ENCODE data around the gene PAK1IP1.
A peak's percentile ranks its signal among the peaks of the same experiment; 100 is the strongest.
"Not testable (repeated sequence)": the region's sequence is repeated elsewhere in the genome, so short reads cannot be mapped to it uniquely, and the experiment has no call there.

The PAK1IP1 gene

DNA sequence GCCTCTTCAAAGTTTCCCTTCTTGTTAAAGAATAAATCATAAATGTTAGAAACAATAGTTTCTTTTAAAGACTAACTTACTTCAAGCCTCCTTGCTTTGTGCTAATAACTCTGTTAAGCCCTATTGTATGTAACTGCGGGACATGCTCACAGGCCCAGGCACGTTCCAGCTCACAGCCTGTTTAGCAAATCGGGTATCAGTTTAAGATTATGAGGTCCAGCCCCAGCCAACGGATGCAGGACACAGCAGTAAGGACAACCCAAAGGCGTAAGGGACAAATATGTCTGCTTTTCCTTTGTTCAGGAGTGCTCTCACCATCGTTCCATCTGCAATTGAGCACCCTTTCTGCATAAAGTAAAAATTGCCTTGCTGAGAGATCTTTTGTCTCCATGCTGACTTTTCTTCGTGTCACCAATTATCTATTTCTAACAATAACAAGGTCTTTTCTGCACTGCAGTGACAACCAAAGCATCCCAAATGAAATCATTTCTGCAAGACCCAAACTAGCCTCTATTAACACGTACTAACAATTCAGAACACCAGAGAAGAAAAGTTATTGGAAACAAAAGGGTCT is 1.7 kb upstream of the PAK1IP1 start:
- no peak for DNase-seq (ENCODE audit: low read depth)

DNA sequence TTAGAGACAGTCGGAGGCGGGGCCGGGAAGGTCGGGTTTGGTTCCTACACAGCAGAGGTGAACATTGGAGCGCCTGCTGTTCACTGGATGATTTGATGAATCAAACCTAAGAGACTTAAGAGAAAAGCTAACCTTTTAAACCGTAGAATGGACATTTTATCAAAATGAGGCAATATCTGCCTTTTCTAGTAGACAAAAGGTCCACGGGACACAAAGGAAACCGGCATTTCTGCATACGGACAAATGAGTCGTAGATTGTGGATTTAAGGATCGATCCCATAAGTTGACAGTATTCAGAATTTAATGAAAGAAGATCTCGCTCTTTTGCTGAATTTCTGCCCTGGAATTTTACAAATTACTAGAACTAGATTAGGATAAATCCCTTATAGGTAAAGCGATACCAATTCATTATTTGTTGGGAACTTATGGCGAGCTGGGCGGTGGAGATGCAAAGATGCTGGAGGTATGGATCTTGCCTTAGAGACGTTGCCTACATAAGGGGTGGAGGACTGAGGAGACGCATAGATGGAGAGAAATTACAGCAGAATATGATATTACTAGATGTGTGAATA is 400 bp downstream of the PAK1IP1 start:
- DNase-seq (ENCODE audit: low read depth) = no peak

DNA sequence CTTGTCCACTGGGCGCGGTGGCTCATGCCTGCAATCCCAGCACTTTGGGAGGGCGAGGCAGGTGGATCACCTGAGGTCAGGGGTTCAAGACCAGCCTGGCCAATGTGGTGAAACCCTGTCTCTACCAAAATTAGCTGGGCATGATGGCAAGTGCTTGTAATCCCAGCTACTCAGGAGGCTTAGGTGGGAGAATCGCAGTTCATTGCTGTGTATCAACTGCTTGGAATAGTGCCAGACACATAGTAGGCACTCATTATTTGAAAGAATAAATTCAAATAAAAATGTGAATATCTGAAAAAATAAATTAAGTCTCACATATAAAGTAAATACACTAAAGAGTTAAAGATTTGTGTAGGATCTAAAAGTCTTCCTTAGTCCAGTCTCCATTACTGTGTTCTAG is 1.9 kb downstream of the PAK1IP1 start:
- DNase-seq (ENCODE audit: low read depth) = no peak

DNA sequence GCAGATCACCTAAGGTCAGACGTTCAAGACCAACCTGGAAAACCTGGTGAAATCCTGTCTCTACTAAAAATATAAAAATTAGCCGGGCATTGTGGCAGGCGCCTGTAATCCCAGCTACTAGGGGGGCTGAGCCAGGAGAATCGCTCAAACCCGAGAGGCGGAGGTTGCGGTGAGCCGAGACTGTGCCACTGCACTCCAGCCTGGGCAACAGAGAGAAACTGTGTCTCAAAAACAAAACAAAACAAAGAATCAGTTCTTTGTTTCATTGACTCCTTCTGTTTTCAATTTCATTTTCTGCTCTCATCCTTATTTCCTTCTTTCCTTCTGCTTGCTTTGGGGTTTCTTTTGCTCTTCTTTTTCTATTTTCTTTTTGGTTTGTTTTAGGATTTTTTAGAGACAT is 19.2 kb downstream of the PAK1IP1 start:
- DNase-seq (ENCODE audit: low read depth) = no peak

DNA sequence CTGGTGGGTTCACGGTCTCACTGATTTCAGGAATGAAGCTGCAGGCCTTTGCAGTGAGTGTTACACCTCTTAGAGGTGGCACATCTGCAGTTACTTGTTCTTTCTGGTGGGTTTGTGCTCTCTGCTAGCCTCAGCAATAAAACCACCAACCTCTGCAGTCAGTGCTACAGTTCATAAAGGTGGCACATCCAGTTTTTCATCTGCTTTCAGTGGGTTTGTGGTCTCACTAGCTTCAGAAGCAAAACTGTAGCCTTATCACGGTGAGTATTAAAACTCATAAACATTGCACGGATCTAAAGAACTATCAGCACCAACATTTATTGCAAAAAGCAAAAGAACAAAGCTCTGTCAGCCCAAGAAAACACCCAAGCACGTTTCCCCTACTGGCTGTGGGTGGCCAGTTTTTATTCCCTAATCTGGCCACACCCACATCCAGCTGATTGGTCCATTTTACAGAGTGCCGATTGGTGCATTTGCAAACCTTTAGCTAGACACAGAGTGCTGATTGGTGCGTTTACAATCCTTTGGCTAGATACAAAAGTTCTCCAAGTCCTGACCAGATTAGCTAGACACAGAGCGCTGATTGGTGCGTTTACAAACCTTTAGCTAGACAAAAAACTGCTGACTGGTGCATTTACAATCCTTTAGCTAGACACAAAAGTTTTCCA is 24.7 kb downstream of the PAK1IP1 start:
- DNase-seq (ENCODE audit: low read depth) = no peak

DNA sequence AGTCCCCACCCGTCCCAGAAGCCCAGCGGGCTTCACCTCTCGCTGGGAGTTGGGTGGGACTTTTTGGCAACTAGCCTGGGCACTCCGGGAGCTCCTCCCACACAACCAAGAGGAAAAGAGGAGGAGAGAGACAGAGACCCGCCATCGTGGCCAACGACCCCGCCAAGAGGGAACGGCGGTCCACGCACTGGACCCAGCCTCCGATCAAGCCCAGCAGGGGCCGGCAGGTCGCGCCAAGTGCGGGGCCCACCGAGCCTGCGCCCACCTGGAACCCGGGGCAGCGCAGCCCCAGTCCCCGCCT is 25.1 kb downstream of the PAK1IP1 start:
- DNase-seq (ENCODE audit: low read depth) = no peak

DNA sequence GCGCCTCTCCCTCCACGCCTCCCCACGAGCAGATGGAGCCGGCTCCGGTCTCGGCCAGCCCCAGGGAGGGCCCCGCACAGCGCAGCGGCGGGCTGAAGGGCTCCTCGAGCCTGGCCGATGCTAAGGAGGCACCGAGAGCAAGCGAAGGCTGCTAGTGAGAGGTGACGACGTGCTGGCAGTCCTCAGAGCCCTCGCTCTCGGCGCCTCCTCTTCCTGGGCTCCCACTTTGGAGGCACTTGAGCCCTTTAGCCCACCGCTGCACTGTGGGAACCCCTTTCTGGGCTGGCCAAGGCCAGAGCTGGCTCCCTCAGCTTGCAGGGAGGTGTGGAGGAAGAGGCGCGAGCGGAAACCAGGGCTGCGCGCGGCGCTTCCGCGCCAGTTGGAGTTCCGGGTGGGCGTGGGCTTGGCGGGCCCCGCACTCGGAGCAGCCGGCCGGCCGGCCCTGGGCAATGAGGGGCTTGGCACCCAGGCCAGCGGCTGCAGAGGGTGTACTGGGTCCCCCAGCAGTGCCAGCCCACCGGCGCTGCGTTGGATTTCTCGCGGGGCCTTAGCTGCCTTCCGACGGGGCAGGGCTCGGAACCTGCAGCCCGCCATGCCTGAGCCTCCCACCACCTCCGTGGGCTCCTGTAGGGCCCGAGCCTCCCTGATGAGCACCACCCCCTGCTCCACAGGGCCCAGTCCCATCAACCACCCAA is 25.6 kb downstream of the PAK1IP1 start:
- peak; percentile 24 for DNase-seq (ENCODE audit: low read depth)

DNA sequence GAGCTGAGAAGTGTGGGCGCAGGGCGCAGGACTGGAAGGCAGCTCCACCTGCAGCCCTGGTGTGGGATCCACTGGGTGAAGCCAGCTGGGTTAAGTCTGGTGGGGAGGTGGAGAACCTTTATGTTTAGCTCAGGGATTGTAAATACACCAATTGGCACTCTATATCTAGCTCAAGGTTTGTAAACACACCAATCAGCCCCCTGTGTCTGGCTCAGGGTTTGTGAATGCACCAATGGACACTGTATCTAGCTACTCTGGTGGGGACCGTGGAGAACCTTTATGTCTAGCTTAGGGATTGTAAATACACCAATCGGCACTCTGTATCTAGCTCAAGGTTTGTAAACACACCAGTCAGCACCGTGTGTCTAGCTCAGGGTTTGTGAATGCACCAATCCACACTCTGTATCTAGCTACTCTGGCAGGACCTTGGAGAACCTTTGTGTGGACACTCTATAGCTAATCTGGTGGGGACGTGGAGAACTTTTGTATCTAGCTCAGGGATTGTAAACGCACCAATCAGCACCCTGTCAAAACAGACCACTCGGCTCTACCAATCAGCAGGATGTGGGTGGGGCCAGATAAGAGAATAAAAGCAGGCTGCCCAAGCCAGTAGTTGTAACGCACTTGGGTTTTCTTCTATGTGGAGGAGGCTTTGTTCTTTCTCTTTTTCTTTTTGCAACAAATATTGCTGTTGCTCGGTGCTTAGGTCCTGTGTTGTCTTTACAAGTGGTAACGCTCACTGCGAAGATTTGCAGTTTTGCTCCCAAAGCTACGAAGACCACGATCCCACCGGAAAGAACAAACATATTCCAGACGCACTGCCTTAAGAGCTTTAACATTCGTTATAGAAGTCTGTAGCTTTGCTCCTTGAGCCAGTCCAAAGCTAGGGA is 26.4 kb downstream of the PAK1IP1 start:
- not testable (repeated sequence) for DNase-seq (ENCODE audit: low read depth)

DNA sequence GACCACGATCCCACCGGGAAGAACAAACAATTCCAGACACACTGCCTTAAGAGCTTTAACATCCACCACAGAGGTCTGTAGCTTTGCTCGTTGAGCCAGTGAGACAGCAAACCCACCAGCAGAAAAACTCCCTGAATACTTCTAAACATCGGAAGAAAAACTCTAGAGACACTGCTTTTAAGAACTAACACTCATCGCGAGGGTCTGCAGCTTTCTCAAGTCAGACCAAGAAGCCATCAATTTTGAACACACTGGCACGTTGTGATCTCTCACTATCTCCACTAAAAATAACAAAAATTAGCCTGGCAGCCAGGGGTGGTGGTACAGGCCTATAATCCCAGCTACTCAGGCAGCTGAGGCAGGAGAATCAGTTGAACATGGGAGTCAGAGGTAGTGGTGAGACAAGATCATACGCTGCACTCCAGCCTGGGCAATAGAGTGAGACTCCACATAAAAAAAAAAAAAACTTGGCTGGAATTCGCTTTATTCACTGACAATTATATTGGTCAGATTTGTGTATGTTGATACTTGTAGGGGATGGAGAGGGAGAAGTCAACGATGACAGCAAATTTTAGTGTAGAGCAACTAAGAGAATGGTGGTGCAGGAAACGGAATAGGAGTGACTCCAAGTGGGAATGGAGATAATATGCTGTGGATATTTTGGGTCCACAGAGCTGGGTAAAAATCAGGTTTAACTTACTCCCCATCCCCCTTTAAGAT is 27.2 kb downstream of the PAK1IP1 start:
- no peak for DNase-seq (ENCODE audit: low read depth)

DNA sequence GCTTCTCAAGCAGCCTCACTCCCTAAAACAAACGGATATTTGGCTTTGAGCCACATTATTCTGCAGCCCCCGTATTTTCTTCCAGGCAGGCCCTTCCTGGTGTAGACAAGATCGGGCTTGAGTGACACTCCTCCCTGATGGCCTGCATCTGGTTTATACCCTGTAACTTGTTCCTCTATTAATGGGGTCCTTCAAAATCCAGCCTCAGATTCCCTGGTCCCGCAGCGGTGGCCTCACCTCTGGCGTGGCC is 27.7 kb downstream of the PAK1IP1 start:
- no peak for DNase-seq (ENCODE audit: low read depth)

DNA sequence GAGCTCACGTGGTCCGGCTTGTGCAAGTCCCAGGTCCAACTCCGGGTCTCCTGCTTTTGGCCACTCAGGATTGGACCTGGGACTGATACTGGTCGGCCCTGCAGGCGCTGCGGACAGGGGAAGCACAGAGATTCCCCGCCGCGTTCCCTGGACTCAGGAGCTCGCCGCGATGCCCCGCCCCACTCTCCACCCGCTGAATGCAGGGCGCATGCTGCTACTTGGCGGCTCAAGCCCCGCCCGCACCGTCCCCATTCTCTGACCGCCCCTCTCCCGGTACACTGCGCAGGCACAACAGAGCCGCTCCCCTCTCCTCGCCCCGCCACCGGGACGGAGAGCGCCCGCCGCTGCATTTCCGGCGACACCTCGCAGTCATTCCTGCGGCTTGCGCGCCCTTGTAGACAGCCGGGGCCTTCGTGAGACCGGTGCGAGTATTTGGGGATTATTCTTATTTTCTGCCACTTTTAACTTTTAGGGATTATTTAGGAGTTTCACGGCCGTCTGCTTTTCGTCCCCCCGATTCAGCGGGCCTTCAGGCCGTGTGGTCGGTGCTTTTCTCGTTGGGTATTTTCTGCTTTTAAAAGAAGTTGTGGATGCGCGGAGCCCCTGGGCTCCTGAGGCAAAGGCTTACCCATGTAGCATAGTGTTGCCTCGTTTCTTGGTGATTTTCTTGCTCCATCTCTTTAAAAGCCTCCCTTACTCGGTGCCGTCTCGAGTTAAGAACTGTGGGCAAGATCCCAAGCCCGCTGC is 28.2 kb downstream of the PAK1IP1 start, which contains the start of gene TMEM14C:
Gene TMEM14C (plus strand): TSS at position 251 of the 747 bp plus-strand sequence. CDS start 1,544 bp downstream, outside the sequence.
- peak; percentile 99 for DNase-seq (ENCODE audit: low read depth)

DNA sequence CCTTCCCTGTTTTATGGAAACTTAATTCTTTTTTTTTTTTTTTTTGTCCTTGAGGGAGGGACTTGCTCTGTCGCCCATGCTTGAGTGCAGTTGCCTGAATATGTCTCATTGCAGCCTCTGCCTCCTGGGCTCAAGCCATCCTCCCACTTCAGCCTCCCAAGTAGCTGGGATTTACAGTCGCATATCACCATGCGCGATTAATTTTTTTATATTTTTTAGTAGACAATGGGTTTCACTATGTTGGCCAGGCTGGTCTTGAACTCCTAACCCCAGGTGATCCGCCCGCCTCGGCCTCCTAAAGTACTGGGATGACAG is 28.8 kb downstream of the PAK1IP1 start:
- DNase-seq (ENCODE audit: low read depth) = no peak

DNA sequence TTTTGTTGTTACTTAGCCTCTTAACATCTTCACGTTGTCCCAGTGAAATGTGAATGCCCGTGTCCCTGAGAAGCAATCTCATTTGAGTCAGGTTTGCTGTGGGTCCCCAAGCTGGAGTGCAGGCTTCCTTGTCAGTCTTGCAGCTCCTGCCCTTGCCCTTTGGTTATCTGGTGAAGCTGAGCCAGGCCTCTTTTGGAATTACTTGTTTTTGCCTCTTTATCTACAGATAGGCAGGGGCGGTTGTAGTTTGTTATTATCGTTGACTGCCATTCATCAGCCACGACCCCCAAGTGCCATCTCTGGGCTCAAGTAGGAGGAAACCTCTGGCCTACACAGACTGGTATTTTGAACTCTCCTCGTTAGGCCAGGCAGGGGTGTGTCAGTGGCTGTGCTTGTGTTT is 30.3 kb downstream of the PAK1IP1 start:
- DNase-seq (ENCODE audit: low read depth) = no peak

DNA sequence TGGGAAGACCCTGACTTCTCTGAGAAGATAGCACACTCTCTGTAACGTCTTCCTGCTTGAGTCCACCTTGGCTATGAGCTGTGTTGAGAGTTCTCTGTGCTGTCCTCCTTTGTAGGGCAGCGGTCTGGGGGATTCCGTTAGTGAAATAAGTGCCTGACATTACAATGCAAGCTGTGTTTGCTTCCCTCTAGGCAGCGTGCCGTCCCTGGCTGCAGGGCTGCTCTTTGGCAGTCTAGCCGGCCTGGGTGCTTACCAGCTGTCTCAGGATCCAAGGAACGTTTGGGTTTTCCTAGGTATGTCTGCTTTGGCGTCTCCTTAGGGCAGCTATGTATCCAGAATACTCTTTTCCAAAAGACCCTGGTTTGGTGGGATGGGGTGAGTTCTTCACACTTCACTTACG is 30.9 kb downstream of the PAK1IP1 start:
- no peak for DNase-seq (ENCODE audit: low read depth)

DNA sequence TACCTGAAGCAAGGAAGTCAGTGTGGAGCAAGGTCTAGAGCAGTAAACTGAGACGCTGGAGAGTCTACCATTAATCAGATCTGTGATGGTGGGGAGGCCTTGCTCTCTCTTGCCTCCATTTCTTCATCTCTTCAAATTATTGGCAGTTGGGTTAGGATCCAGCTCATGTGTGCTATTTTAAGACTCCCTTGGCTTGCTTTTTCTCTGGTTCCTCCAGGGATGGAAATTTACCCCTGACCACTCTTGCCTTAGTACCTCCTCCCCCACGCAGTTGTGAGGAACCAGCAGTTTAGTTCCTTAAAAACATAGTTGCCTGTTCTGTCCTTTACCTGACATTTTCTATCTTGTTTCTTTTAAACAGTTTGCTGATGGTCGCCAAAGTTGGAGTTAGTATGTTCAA is 35.5 kb downstream of the PAK1IP1 start:
- no peak for DNase-seq (ENCODE audit: low read depth)

DNA sequence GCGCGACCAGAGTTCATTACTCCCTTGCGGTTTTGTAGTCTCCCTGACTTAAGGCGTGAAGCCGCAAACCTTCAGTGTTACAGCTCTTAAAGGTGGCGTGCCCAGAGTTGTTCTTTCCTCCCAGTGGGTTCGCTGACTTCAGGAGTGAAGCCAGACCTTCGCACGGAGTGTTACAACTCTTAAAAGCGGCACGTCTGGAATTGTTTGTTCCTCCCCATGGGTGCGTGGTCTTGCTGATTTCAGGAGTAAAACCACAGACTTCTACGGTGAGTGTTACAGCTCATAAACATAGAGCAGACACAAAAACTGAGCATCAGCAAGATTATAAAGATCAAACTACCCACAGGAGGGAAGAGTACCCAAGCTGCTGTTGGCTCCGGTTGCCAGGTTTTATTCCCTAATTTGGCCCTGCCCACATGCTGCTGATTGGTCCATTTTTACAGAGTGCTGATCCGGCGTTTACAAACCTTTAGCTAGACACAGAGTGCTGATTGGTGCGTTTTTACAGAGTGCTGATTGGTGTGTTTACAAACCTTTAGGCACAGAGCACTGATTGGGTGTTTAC is 38.5 kb downstream of the PAK1IP1 start:
- DNase-seq (ENCODE audit: low read depth) = no peak

DNA sequence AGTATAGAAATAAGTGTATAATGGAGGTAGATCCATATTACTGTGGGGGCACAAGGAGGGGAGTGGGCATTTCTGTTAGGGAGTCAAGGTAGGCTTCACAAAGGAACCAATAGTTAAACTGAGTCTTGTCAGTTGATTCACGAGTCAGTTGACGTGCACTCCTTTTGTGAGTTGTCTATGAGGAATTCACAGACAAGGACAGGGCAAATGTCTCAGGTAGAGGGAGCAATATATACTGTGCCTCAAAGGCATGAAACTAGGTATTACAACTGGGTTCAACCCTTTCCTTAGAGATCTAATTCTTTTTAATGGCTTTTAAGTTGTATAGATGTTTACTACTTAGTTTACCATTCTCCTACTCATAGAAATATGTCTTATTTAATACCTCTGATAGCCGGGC is 39.1 kb downstream of the PAK1IP1 start:
- DNase-seq (ENCODE audit: low read depth) = no peak

DNA sequence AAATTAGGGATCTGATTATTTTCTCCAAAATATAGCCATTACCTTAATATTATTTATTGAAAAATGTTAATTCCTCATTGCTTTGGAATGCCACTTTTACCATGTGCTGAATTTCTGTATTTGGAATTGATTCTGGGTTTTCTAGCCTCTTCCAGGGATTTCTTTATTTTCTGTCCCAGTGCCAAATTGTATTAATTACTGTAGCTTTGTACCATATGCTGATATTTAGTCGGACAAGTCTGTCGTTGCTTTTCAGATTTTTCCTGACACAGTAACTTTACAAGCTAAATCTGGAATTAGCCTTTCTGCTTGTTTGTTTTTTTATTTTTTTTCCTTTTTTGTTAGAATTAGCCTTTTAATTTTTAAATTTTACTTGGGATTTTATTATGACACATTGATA is 42.0 kb downstream of the PAK1IP1 start:
- no peak for DNase-seq (ENCODE audit: low read depth)

DNA sequence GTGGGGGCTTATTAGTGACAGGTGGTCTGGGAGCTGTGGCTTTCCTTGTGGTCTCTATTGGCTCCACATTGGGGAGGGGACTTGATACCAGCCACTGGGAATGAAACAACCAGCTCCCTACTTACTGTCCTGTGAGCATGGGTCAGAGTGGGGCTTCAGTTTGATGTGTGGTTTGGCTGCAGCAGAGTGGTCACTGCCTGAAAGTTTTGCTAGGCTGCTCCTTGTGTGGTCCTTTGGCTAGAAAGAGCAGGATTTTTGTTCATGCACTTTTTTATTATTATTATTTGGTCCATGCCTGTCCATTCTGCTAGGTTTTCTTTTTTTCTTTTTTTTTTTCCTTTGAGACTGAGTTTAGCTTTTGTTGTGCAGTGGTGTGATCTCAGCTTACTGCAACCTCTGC is 45.3 kb downstream of the PAK1IP1 start:
- DNase-seq (ENCODE audit: low read depth) = no peak

DNA sequence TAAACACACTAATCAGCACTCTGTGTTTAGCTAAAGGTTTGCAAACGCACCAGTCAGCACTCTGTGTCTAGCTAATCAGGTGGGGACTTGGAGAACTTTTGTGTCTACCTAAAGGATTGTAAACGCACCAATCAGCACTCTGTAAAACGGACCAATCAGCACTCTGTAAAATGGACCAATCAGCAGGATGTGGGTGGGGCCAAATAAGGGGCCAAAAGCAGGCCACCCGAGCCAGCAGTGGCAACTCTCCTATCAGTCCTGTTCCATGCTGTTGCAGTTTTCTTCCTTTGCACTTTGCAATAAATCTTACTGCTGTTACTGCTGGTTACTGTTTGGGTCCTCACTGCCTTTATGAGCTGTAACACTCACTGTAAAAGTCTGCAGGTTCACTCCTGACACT is 46.9 kb downstream of the PAK1IP1 start:
- DNase-seq (ENCODE audit: low read depth) = not testable (repeated sequence)

DNA sequence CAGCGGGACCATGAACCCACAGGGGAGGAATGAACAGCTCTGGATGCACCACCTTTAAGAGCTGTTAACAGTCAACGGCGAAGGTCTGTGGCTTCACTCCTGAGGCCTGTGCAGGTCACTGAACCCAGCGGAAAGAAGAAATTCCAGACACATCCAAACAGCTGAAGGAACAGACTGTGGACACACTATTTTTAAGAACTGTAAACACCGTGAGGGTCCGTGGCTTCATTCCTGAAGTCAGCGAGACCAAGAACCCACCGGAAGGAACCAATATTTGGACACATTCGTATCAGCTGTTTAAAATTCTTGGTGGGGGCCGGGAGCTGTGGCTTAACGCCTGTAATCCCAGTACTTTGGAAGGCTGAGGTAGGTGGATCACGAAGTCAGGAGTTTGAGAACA is 47.5 kb downstream of the PAK1IP1 start:
- DNase-seq (ENCODE audit: low read depth) = no peak
